NB4 (cell line): ENCODE results near the gene PRRC2B.

Experiments
- DNase-seq: peaks from one replicate; pipeline ENCODE4 v3.0.0; 2010; ENCODE audit warnings: low read depth
- H3K4me3 ChIP-seq: one replicate; pipeline ENCODE4 v1.5.1; 2011; ENCODE audit warnings: mild to moderate bottlenecking, low read depth, low read length, moderate library complexity
- MYC ChIP-seq: IDR thresholded peaks from 2 replicates; pipeline ENCODE4 v1.6.1; 2011; ENCODE audit warnings: low read depth, low read length
- POLR2A ChIP-seq: IDR thresholded peaks from 2 replicates; pipeline ENCODE4 v1.6.1; 2011; ENCODE audit warnings: mild to moderate bottlenecking; ENCODE audit not compliant: insufficient read length; ENCODE audit errors: extremely low read depth
- TF ChIP-seq, protein P1 (sequence below): IDR thresholded peaks from 2 replicates; pipeline ENCODE4 v1.6.1; 2011; ENCODE audit warnings: low read depth, low read length
- TF ChIP-seq, protein P2 (sequence below): IDR thresholded peaks from one replicate; pipeline ENCODE4 v1.5.1; 2012; ENCODE audit warnings: low read depth, low read length

Gene PRRC2B

GRCh38 chr9:131517761-131518190 is 123.9 kb downstream of the PRRC2B start:
- TF ChIP-seq POLR2A = no peak
- TF ChIP-seq, protein P1, sequence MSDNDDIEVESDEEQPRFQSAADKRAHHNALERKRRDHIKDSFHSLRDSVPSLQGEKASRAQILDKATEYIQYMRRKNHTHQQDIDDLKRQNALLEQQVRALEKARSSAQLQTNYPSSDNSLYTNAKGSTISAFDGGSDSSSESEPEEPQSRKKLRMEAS = no peak
- TF ChIP-seq MYC = no peak
- TF ChIP-seq, protein P2, sequence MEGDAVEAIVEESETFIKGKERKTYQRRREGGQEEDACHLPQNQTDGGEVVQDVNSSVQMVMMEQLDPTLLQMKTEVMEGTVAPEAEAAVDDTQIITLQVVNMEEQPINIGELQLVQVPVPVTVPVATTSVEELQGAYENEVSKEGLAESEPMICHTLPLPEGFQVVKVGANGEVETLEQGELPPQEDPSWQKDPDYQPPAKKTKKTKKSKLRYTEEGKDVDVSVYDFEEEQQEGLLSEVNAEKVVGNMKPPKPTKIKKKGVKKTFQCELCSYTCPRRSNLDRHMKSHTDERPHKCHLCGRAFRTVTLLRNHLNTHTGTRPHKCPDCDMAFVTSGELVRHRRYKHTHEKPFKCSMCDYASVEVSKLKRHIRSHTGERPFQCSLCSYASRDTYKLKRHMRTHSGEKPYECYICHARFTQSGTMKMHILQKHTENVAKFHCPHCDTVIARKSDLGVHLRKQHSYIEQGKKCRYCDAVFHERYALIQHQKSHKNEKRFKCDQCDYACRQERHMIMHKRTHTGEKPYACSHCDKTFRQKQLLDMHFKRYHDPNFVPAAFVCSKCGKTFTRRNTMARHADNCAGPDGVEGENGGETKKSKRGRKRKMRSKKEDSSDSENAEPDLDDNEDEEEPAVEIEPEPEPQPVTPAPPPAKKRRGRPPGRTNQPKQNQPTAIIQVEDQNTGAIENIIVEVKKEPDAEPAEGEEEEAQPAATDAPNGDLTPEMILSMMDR = no peak
- no peak for DNase-seq
- H3K4me3 ChIP-seq = no peak overlapping the region

GRCh38 chr9:131518553-131518952 is 124.7 kb downstream of the PRRC2B start:
- DNase-seq = no peak
- no peak for TF ChIP-seq POLR2A
- no peak for TF ChIP-seq MYC
- TF ChIP-seq, protein P2 = no peak
- TF ChIP-seq, protein P1 = no peak
- no peak overlapping the region for H3K4me3 ChIP-seq

GRCh38 chr9:131520503-131520902 is 126.6 kb downstream of the PRRC2B start:
- TF ChIP-seq, protein P2 = no peak
- TF ChIP-seq MYC (no peak), POLR2A (no peak)
- H3K4me3 ChIP-seq = no peak overlapping the region
- no peak for DNase-seq

- TF ChIP-seq, protein P1 = no peak
- TF ChIP-seq MYC (no peak), POLR2A (no peak)
- TF ChIP-seq, protein P2 = no peak
- no peak overlapping the region for H3K4me3 ChIP-seq
- DNase-seq = no peak
These were observed 127.3 kb downstream of the PRRC2B start for GRCh38 chr9:131521203-131521602.

DNA sequence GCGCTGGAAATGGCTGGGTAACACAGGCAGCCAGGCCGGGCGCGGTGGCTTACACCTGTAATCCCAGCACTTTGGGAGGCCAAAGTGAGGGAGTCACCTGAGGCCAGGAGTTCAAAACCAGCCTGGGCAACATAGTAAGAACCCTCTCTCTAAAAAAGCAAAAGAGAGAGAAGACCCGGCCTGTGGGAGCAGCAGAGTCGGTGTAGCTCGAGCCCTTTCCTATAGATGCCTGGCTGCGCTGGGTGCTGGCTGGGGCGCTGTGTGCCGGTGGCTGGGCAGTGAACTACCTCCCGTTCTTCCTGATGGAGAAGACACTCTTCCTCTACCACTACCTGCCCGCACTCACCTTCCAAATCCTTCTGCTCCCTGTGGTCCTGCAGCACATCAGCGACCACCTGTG is 127.9 kb downstream of the PRRC2B start:
- TF ChIP-seq, protein P2 = no peak
- no peak for TF ChIP-seq MYC
- TF ChIP-seq, protein P1 = no peak
- TF ChIP-seq POLR2A = no peak
- DNase-seq = no peak
- H3K4me3 ChIP-seq = no peak overlapping the region
